K562 (cell line): Measurements from ENCODE around the gene CFL1. TPM values are rescaled to one million over a fixed set of nuclear protein-coding genes. Genes with fewer than 3 reads are reported as not detected.

Experiments used
- CCAR2 ChIP-seq: fragments of 200-400 bp; formaldehyde crosslinking; IDR thresholded peaks from 2 replicates; pipeline ENCODE4 v1.6.1; 2017; ENCODE audit warnings: mild to moderate bottlenecking, low read depth, low read length
- COPS2 ChIP-seq: fragments of 450-650 bp; conservative IDR thresholded peaks from 2 replicates; pipeline ENCODE4 v1.6.1; 2016; ENCODE audit warnings: mild to moderate bottlenecking, moderate library complexity
- CREBBP ChIP-seq: IDR thresholded peaks from one replicate; pipeline ENCODE4 v1.6.1; 2012; ENCODE audit warnings: low read depth, mild to moderate bottlenecking, control low read depth, inconsistent platforms, low read length
- ELF1 ChIP-seq: fragments of 200-800 bp; sonication (Bioruptor generic); IDR thresholded peaks from 2 replicates; pipeline ENCODE4 v1.6.1; 2016; ENCODE audit warnings: missing genetic modification characterization, missing compliant biosample characterization
- EWSR1 ChIP-seq: fragments of 450-650 bp; IDR thresholded peaks from 2 replicates; pipeline ENCODE4 v1.6.1; 2018; ENCODE audit warnings: borderline replicate concordance, mild to moderate bottlenecking, low read depth, moderate library complexity; ENCODE audit not compliant: partially characterized antibody
- FOXK2 ChIP-seq, 2 experiments: fragments of 450-650 bp; IDR thresholded peaks in 1 of 2; conservative IDR thresholded peaks in 1 of 2; 2 replicates each; pipeline ENCODE4 v1.6.1; 2016; ENCODE audit warnings: low read depth in 2 of 2, mild to moderate bottlenecking in 1 of 2
- HNRNPL ChIP-seq: fragments of 200-400 bp; formaldehyde crosslinking; IDR thresholded peaks from 2 replicates; pipeline ENCODE4 v1.6.1; 2017; ENCODE audit warnings: low read depth, mild to moderate bottlenecking, low read length
- MBD2 ChIP-seq: sonication (generic); IDR thresholded peaks from 2 replicates; pipeline ENCODE4 v1.6.1; 2016; ENCODE audit warnings: low read depth, borderline replicate concordance
- MYNN ChIP-seq, 2 experiments: sonication (generic); formaldehyde crosslinking in 1 of 2; IDR thresholded peaks; 2 replicates each; pipeline versions ENCODE4 v1.5.0 to v1.6.1; 2016 to 2020; ENCODE audit warnings: antibody characterized with exemption in 1 of 2, missing genetic modification reagents in 1 of 2
- NCOR1 ChIP-seq: fragments of 450-650 bp; IDR thresholded peaks from 2 replicates; pipeline ENCODE4 v1.6.1; 2016; ENCODE audit warnings: mild to moderate bottlenecking, moderate library complexity
- PPARD ChIP-seq: fragments of 250-450 bp; sonication (Bioruptor Pico); IDR thresholded peaks from 2 replicates; pipeline ENCODE4 v1.8.0; 2022; ENCODE audit warnings: inconsistent platforms, mild to moderate bottlenecking, moderate library complexity
- PURB ChIP-seq: sonication (generic); formaldehyde crosslinking; IDR thresholded peaks from 2 replicates; pipeline ENCODE4 v1.9.0; 2021; ENCODE audit warnings: low read depth, mild to moderate bottlenecking, missing genetic modification reagents
- RBBP5 ChIP-seq: fragments of 200-600 bp; sonication (generic); IDR thresholded peaks from 2 replicates; pipeline ENCODE4 v1.6.1; 2012; ENCODE audit warnings: borderline replicate concordance, mild to moderate bottlenecking, low read length, control low read depth, inconsistent platforms; ENCODE audit not compliant: insufficient read depth, poor library complexity, severe bottlenecking
- RBM22 ChIP-seq: fragments of 200-400 bp; formaldehyde crosslinking; IDR thresholded peaks from 2 replicates; pipeline ENCODE4 v1.6.1; 2018; ENCODE audit warnings: low read length, low read depth; ENCODE audit not compliant: poor library complexity, severe bottlenecking
- RBM34 ChIP-seq: fragments of 200-400 bp; formaldehyde crosslinking; IDR thresholded peaks from 2 replicates; pipeline ENCODE4 v1.6.1; 2018; ENCODE audit warnings: low read length, borderline replicate concordance; ENCODE audit not compliant: insufficient read depth
- TEAD2 ChIP-seq: fragments of 450-650 bp; IDR thresholded peaks from 2 replicates; pipeline ENCODE4 v1.6.1; 2016; ENCODE audit warnings: missing genetic modification characterization, control low read depth, missing compliant biosample characterization
- ZNF584 ChIP-seq: fragments of 200-800 bp; sonication (Bioruptor generic); IDR thresholded peaks from 2 replicates; pipeline ENCODE4 v1.6.1; 2016; ENCODE audit warnings: low read depth, mild to moderate bottlenecking, missing genetic modification characterization, missing compliant biosample characterization
- ZNF696 ChIP-seq: fragments of 250-450 bp; sonication (Bioruptor Pico); conservative IDR thresholded peaks from 2 replicates; pipeline ENCODE4 v1.4.0; 2020; ENCODE audit warnings: mild to moderate bottlenecking, moderate library complexity
- ZNF77 ChIP-seq: fragments of 250-450 bp; sonication (Bioruptor Pico); IDR thresholded peaks from 2 replicates; pipeline ENCODE4 v1.5.0; 2020
- polyA plus RNA-seq, 8 experiments: library from polyadenylated mRNA; depleted of rRNA in 4 of 8; stranded (reverse) in 5 of 8; unstranded in 3 of 8; fragments of >200 nt; fragmentation: Nextera tagmentation in 2 of 8; fragmentation: Illumina TruSeq in 1 of 8; extraction: Ambion mirVana in 2 of 8; extraction: Trizol in 1 of 8; gene quantifications; 2 replicates each; pipeline versions ENCODE4 v1.2.1 to v1.2.3, GENCODE V29; 2011 to 2014; ENCODE audit warnings: inconsistent platforms in 1 of 8, missing spikeins in 1 of 8
- total RNA-seq, 7 experiments: library from RNA; depleted of rRNA in 6 of 7; stranded (reverse); fragments of >200 nt in 6 of 7; fragmentation: Illumina TruSeq in 2 of 7; extraction: Trizol in 2 of 7; gene quantifications; 2 replicates each; pipeline versions ENCODE4 v1.2.1 to v1.2.3, GENCODE V29; 2011 to 2021; ENCODE audit warnings: low replicate concordance in 1 of 7
- TF ChIP-seq, protein P1 (sequence below): fragments of 250-450 bp; sonication (Bioruptor Pico); IDR thresholded peaks from 2 replicates; pipeline ENCODE4 v1.5.0; 2021; ENCODE audit warnings: mild to moderate bottlenecking, moderate library complexity
- TF ChIP-seq, protein P2 (sequence below), 2 experiments: fragments of 450-650 bp in 1 of 2; IDR thresholded peaks; 2 replicates each; pipeline ENCODE4 v1.6.1; 2011 to 2017; ENCODE audit warnings: low read depth in 2 of 2, antibody characterized with exemption in 1 of 2, borderline replicate concordance in 1 of 2, low read length in 1 of 2, mild to moderate bottlenecking in 1 of 2, mixed read lengths in 1 of 2; ENCODE audit not compliant: control insufficient read depth in 1 of 2
- TF ChIP-seq, protein P3 (sequence below): sonication (generic); IDR thresholded peaks from 2 replicates; pipeline ENCODE4 v1.6.1; 2016

The CFL1 gene
- total and polyA plus RNA-seq, 9 of the 15 experiments (the other 6 are each of a cell fraction or from before 2014, with no cell fraction given): 105 to 1,101 (median 859) TPM

DNA sequence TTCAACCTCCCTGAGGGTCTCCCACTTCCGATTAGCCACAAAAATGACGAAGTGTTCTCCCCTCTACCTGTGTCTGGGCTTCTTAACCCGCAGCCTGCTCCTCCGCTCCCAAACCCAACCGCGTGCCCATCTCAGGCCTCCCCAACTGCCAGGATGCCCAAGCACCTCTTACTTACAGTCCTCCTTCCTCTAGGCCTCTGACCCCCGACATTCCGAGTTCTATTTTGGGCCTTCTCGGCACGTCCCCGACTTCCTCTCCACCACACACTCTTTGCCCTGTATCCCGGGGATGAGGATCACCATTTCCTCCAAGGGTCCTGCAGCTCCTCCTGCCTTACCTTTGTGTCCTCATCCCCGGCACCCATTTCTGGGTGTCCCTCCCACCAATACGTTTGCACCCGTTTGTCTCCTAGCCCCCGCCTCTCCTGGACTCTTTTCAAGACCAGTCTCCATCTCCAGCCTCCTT is 1.9 kb upstream of the CFL1 start (continued):
- TF ChIP-seq ZNF696 (CRISPR knock-in tag) (no peak), EWSR1 (no peak), PPARD (CRISPR knock-in tag) (no peak), ELF1 (tag) (no peak), RBBP5 (no peak), HNRNPL (no peak), ZNF584 (CRISPR knock-in tag) (no peak), MYNN (IDR thresholded peaks at IDR 0.05) (no peak), MYNN (CRISPR knock-in tag; IDR thresholded peaks at IDR 0.05) (no peak), RBM34 (no peak), NCOR1 (no peak), ZNF77 (no peak), CREBBP (no peak), PURB (CRISPR knock-in tag) (no peak), MBD2 (no peak), RBM22 (no peak), COPS2 (no peak), TEAD2 (no peak), FOXK2 (conservative IDR thresholded peaks at IDR 0.05 in 1 of 2, IDR thresholded peaks at IDR 0.05 in 1 of 2; ENCODE audit: low read depth in 2 of 2) (0 out of 4 replicates have a peak, but pooled peaks of 1 of the 2 experiments have one; percentile 8), CCAR2 (no peak)
- TF ChIP-seq, protein P1, sequence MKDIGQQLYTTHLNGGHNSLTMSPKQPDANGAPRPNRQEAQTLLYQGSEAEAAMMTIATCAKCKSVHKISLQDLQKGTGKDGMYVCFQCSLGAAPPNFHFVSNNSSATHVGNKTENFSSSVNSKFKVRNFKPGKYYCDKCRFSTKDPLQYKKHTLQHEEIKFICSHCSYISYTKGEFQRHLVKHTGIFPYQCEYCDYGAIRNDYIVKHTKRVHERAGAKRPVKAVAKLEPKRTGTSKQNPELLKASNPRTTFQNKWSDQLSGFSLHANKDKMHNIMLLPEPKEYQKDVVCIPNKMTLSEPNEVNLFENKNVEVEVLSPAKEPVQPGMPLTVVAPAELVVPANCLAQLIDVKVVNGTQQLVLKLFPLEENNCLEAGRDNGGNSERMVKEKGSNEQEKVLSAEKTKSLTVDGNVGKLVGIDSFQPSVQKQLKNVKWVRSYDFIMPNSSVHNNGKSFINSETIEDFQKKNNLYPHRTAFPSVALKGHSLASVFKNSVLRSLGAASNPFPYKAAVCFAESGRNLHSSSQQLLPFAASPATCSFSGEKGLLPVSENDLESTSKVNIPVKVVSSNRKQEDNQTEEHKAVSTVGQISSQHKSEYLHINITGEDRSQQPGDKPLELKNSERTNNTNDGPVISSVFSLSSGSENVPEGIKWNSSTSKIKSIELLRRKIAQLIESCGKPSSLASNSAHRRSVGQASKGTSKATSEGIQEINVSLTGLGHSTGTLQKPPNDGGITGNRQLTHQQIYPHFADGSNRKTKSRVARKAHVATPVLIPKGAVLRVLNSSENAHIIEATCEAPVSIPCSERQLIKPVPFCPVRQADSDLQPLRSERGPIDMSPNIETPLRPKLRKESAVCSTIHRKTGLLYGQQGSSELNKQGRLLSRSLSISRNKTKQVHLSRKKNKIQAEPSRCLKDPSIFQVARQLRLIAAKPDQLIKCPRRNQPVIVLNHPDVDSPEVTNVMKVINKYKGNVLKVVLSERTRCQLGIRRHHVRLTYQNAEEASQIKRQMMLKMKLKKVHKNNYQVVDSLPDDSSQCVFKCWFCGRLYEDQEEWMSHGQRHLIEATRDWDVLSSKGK (CRISPR knock-in tag): no peak
- TF ChIP-seq, protein P2, sequence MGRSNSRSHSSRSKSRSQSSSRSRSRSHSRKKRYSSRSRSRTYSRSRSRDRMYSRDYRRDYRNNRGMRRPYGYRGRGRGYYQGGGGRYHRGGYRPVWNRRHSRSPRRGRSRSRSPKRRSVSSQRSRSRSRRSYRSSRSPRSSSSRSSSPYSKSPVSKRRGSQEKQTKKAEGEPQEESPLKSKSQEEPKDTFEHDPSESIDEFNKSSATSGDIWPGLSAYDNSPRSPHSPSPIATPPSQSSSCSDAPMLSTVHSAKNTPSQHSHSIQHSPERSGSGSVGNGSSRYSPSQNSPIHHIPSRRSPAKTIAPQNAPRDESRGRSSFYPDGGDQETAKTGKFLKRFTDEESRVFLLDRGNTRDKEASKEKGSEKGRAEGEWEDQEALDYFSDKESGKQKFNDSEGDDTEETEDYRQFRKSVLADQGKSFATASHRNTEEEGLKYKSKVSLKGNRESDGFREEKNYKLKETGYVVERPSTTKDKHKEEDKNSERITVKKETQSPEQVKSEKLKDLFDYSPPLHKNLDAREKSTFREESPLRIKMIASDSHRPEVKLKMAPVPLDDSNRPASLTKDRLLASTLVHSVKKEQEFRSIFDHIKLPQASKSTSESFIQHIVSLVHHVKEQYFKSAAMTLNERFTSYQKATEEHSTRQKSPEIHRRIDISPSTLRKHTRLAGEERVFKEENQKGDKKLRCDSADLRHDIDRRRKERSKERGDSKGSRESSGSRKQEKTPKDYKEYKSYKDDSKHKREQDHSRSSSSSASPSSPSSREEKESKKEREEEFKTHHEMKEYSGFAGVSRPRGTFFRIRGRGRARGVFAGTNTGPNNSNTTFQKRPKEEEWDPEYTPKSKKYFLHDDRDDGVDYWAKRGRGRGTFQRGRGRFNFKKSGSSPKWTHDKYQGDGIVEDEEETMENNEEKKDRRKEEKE (IDR thresholded peaks at IDR 0.05; ENCODE audit: borderline replicate concordance in 1 of 2, control insufficient read depth in 1 of 2, low read depth in 2 of 2, low read length in 1 of 2): no peak
- TF ChIP-seq, protein P3, sequence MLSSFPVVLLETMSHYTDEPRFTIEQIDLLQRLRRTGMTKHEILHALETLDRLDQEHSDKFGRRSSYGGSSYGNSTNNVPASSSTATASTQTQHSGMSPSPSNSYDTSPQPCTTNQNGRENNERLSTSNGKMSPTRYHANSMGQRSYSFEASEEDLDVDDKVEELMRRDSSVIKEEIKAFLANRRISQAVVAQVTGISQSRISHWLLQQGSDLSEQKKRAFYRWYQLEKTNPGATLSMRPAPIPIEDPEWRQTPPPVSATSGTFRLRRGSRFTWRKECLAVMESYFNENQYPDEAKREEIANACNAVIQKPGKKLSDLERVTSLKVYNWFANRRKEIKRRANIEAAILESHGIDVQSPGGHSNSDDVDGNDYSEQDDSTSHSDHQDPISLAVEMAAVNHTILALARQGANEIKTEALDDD: no peak
